Motor neuron (in vitro differentiated cells): ENCODE results near the gene RDH16. TPM values are rescaled to one million over a fixed set of nuclear protein-coding genes. Genes with fewer than 3 reads are reported as not detected.
A peak's percentile ranks its signal among the peaks of the same experiment; 100 is the strongest.

ENCODE experiments used
- ATAC-seq, 8 experiments: fragments of 200-7000 bp; cut with Tn5 transposase; replicated peaks in 6 of 8; 2 replicates each; pipeline ENCODE4 v1.8.0; 2021; ENCODE audit warnings: mild to moderate bottlenecking in 8 of 8, moderate library complexity in 8 of 8
- H3K27ac ChIP-seq, 2 donors: fragments of 250-450 bp; sonication (Bioruptor Pico); 2 replicates each; pipeline ENCODE4 v1.9.0; 2021; ENCODE audit warnings: antibody characterized with exemption in 2 of 2, mild to moderate bottlenecking in 2 of 2, moderate library complexity in 1 of 2
- H3K4me1 ChIP-seq, 2 donors: fragments of 250-450 bp; sonication (Bioruptor Pico); replicated peaks in 1 of 2; 2 replicates each; pipeline ENCODE4 v1.6.1; 2021; ENCODE audit warnings: antibody characterized with exemption in 2 of 2, mild to moderate bottlenecking in 2 of 2, moderate library complexity in 1 of 2
- H3K4me3 ChIP-seq, 5 donors: fragments of 250-450 bp; sonication (Bioruptor Pico); 2 replicates each; pipeline ENCODE4 v1.9.0; 2021; ENCODE audit warnings: antibody characterized with exemption in 5 of 5, mild to moderate bottlenecking in 5 of 5, moderate library complexity in 4 of 5
- WGBS, 10 experiments: fragments of 450-650 bp; shearing (Covaris generic); methylation state at CpG; one replicate each; pipeline ENCODE4 v1.0.0; 2022; 5-methylcytosine and 5-hydroxymethylcytosine counted together
- in situ Hi-C, 9 experiments: fragments of 400-800 bp; cut with MboI; loops; one replicate each; pipeline ENCODE4 v1.15.0; 2021; ENCODE audit warnings: low sequenced_read_pairs in 9 of 9, low pct_unique_long_range_greater_than_20kb in 2 of 9; ENCODE audit not compliant: unreplicated experiment in 9 of 9
- total RNA-seq, 8 experiments: library from RNA; unstranded; fragments of 300-600 nt; gene quantifications; 2 replicates each; pipeline versions ENCODE4 v1.2.3 to v1.2.4, GENCODE V29; 2022

The RDH16 gene
- total RNA-seq, 8 experiments from 2014 or later: 0.14 to 1.7 (median 0.43) TPM

DNA sequence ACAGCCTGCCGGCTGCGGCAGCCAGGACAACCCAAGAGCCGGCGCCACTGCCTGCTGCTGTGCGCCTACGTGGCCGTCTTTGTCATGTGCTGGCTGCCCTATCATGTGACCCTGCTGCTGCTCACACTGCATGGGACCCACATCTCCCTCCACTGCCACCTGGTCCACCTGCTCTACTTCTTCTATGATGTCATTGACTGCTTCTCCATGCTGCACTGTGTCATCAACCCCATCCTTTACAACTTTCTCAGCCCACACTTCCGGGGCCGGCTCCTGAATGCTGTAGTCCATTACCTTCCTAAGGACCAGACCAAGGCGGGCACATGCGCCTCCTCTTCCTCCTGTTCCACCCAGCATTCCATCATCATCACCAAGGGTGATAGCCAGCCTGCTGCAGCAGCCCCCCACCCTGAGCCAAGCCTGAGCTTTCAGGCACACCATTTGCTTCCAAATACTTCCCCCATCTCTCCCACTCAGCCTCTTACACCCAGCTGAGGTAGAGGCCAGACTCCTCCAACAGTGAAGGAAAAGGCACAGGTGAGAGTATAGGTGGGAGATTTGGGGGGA lies 38.6 kb upstream of the RDH16 start:
- WGBS, 10 experiments: 87 to 100% (median 88%) methylated on average over 1 to 7 of the region's 11 CpGs; no CpG with 5 or more reads in 5 of the 10 experiments
- Histone ChIP-seq H3K4me3 (no peak overlapping the region), H3K4me1 (no peaks in the 10 kb centered on the region), H3K27ac (no peak overlapping the region)
- ATAC-seq: no peak
- in situ Hi-C loops: loop anchor here in 2 of 9 experiments (10.0 to 25.0 kb wide), 3 partner anchors 231 to 484 kb away; partner anchors contain the start of genes HSD17B6 (in 2 of the 2), PRIM1 (in 1 of the 2) and RBMS2 (in 1 of the 2)

DNA sequence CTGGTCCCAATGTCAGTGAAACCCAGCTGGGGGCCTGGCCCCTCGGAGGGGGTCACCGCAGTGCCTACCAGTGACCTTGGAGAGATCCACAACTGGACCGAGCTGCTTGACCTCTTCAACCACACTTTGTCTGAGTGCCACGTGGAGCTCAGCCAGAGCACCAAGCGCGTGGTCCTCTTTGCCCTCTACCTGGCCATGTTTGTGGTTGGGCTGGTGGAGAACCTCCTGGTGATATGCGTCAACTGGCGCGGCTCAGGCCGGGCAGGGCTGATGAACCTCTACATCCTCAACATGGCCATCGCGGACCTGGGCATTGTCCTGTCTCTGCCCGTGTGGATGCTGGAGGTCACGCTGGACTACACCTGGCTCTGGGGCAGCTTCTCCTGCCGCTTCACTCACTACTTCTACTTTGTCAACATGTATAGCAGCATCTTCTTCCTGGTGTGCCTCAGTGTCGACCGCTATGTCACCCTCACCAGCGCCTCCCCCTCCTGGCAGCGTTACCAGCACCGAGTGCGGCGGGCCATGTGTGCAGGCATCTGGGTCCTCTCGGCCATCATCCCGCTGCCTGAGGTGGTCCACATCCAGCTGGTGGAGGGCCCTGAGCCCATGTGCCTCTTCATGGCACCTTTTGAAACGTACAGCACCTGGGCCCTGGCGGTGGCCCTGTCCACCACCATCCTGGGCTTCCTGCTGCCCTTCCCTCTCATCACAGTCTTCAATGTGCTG lies 38.0 kb upstream of the RDH16 start:
- no peak overlapping the region for H3K4me3 ChIP-seq
- H3K4me1 ChIP-seq: no peaks in the 10 kb centered on the region
- H3K27ac ChIP-seq: no peak overlapping the region
- WGBS, 10 experiments: 86 to 100% (median 100%) methylated on average over 2 to 11 of the region's 26 CpGs; no CpG with 5 or more reads in 3 of the 10 experiments
- ATAC-seq: peak in 1 of 8 experiments; percentile 3
- in situ Hi-C loops: loop anchor here in 2 of 9 experiments (10.0 to 25.0 kb wide), 3 partner anchors 231 to 483 kb away; partner anchors contain the start of genes HSD17B6 (in 2 of the 2), PRIM1 (in 1 of the 2) and RBMS2 (in 1 of the 2)

DNA sequence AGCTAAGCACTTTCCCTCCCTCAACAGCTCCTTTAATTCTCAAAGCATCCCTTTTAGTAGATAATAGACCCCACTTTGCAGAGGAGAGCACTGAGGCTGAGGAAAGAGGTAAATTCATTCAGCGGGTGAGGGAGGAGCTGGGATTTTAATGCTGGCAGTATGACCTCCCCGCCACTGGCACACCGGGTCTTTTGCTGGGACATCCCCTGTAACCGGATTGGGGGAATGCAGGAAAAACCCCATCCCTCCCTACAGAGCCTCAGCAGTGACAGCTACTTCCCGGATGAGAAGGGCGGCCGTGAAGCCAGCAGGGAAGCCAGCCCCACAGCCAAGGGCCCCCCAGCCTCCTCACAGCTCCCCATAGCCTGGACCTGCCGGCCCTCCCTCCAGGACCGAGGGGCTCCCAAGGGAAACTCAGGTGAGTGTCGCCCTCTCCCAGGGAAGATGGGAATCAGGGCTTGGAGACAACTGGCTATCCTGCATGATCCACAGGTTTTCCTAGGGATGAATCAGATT lies 36.9 kb upstream of the RDH16 start:
- 60 to 83% (median 80%) methylated on average over 1 to 3 of the region's 10 CpGs; no CpG with 5 or more reads in 5 of the 10 experiments for WGBS, 10 experiments
- ATAC-seq: no peak
- Histone ChIP-seq H3K4me1 (no peaks in the 10 kb centered on the region), H3K4me3 (no peak overlapping the region), H3K27ac (no peak overlapping the region)
- in situ Hi-C loops: loop anchor here in 2 of 9 experiments (10.0 to 25.0 kb wide), 3 partner anchors 229 to 482 kb away; partner anchors contain the start of genes HSD17B6 (in 2 of the 2), PRIM1 (in 1 of the 2) and RBMS2 (in 1 of the 2)

DNA sequence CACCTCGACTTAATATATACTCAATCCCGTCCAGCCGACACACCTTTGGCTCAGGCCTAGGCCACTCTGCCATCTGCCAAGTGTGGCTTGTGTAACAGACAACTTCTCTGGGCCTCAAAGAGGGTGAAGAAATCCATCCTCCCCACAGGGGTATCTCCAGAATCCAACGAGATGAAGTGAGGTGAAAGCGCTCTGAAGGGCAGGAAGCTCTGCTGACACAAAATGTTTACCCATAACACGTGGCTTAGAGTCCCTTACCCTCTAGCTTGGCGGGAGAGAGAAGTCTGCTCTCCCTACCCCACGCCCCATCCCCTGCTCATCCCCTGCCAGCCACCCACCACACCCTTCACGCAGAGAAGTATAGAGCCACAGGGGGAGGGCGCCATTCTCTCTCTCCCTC lies 35.9 kb upstream of the RDH16 start:
- 67 to 94% (median 87%) methylated on average over 1 to 5 of the region's 10 CpGs; no CpG with 5 or more reads in 6 of the 10 experiments for WGBS, 10 experiments
- H3K27ac ChIP-seq: no peak overlapping the region
- in situ Hi-C loops: loop anchor here in 2 of 9 experiments (10.0 to 25.0 kb wide), 3 partner anchors 229 to 481 kb away; partner anchors contain the start of genes HSD17B6 (in 2 of the 2), PRIM1 (in 1 of the 2) and RBMS2 (in 1 of the 2)
- no peaks in the 10 kb centered on the region for H3K4me1 ChIP-seq
- no peak for ATAC-seq
- no peak overlapping the region for H3K4me3 ChIP-seq

DNA sequence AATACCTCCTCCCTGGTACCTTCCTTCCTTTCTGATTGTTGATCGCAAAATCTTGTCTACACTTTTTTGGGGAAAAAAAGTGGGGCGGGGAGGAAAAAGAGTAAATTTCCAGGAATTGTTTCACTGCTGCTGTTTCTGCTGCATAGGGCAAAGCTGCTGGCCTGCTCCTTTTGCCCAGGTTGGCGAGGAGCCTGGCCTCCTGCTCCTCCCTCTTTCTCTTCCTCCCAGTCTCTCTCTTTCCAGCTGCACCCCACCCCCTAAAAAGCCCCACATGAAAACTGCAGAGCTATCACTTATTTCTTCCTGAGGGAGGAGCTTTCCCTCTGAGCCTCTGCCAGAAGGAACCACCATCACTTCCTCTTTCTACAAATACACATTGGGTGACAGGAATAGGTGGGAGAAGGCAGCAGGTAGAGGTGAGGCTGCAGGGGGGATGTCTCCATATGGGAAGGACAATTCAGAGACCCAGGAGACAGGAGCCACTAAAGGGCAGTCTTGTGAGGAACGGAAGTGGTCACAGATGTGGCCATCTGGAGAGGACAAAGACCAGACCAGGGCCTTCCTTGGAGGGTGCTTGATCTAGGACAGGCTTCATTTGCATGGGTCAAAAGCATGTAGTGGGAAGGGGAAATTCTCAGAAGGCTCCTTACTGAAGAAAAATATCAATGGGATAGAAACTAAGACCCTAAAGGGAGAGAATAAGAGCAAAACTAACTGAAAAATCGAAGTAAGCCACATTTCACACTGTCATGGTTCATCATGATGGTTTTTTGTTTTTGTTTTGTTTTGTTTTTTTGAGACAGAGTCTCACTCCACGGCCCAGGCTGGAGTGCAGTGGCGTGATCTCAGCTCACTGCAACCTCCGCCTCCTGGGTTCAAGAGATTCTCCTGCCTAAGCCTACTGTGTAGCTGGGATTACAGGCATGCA lies 34.2 kb upstream of the RDH16 start:
- ATAC-seq: peak in 1 of 8 experiments; percentile 22
- no peaks in the 10 kb centered on the region for H3K4me1 ChIP-seq
- in situ Hi-C loops: loop anchor here in 2 of 9 experiments (10.0 to 25.0 kb wide), 3 partner anchors 227 to 479 kb away; partner anchors contain the start of genes HSD17B6 (in 2 of the 2), PRIM1 (in 1 of the 2) and RBMS2 (in 1 of the 2)
- H3K4me3 ChIP-seq: no peak overlapping the region
- H3K27ac ChIP-seq: no peak overlapping the region
- WGBS, 10 experiments: 32 to 92% (median 70%) methylated on average over 1 to 8 of the region's 8 CpGs

DNA sequence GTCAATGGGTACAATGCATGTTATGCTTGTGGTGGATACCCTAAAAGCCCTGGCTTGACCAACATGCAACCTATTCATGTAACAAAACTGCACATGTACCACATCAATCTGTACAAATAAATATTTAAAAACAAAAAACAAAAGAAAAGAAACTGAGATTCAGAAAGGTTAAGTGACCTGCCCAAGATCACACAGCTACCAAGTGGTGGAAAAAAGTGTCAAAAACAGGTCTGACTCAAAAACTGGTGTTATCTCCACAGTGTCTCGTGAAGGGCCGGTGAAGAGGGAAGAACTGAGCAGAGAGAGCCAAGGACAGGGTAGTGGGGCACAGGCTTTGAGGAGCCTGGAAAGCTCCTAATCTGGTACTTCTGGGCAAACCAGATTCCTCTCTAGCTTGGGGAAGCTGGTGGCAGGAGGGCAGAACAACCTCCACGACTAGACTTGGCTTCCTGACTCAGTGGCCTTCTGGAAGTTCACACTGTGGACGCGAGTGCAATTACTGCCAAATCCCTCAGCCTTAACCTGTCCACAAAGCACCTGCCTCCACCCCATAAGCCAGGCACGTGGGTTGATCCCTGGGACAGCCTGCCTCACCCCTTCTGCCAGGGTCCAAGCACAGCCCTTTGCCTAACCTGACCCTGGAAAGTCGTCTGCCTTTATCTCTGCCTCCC lies 33.4 kb upstream of the RDH16 start:
- in situ Hi-C loops: loop anchor here in 2 of 9 experiments (10.0 to 25.0 kb wide), 3 partner anchors 226 to 478 kb away; partner anchors contain the start of genes HSD17B6 (in 2 of the 2), PRIM1 (in 1 of the 2) and RBMS2 (in 1 of the 2)
- H3K4me1 ChIP-seq: no peaks in the 10 kb centered on the region
- WGBS, 10 experiments: 11 to 90% (median 78%) methylated on average over 1 to 4 of the region's 7 CpGs; no CpG with 5 or more reads in 3 of the 10 experiments
- no peak for ATAC-seq
- no peak overlapping the region for H3K4me3 ChIP-seq
- H3K27ac ChIP-seq: no peak overlapping the region

DNA sequence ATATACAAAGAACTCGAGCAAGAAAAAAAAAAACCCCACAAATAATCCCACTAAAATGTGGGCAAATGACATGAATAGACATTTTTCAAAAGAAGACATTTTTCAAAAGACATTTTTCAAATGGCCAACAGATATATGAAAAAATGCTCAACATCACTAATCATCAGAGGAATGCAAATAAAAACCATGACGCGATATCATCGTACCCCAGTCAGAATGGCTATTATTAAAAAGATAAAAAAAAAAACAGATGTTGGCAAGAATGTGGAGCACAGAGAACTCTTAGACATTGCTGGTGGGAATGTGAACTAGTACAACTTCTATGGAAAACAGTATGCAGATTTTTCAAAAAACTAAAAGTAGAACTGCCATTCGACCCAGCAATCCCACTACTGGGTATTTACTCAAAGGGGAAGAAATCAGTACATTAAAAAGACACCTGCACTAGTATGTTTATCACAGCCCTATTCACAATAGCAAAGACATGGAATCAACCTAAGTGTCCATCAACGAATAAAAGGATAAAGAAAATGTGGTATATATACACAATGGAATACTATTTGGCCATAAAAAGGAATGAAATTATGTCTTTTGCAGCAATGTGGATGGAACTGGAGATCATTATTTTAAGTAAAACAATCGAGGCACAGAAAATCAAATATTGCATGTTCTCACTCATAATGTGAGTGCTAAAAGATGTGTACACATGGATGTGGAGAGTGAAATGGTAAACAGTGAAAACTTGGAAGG lies 32.6 kb upstream of the RDH16 start:
- Histone ChIP-seq H3K27ac (no peak overlapping the region), H3K4me3 (no peak overlapping the region), H3K4me1 (no peaks in the 10 kb centered on the region)
- WGBS, 10 experiments: 12 to 95% (median 75%) methylated on average over 1 to 7 of the region's 7 CpGs
- in situ Hi-C loops: loop anchor here in 5 of 9 experiments (5.0 to 25.0 kb wide), 6 partner anchors 155 to 478 kb away; partner anchors contain the start of genes HSD17B6 (in 3 of the 5), PRIM1 (in 2 of the 5) and RBMS2 (in 1 of the 5)
- ATAC-seq: no peak

DNA sequence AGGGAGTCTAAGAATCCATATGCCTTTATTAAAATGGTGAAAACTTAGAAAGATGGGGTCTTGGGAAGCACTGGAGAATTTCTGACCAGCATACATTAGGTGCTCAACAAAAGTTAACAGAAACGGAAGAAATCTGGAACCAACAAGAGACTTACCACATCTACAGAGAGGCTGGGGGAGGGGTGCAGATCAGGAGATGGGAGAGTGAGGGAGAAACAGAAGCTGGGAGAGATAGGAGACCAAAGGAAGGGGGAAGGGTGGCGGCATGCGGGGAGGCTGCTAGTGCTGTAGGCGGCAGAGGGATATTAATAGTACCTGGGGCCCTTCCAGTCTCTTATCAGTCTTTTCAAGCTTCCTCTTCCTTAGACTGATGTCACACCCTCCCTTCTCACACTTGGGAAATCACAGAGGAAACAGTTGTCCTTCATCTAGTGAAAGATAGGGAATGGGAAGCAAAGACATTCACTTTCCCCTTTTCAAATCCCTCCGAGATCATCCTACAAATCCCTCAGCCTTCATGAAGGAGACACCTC lies 30.9 kb upstream of the RDH16 start:
- in situ Hi-C loops: loop anchor here in 4 of 9 experiments (5.0 to 25.0 kb wide), 6 partner anchors 153 to 476 kb away; partner anchors contain the start of genes HSD17B6 (in 2 of the 4), PRIM1 (in 2 of the 4) and RBMS2 (in 1 of the 4)
- Histone ChIP-seq H3K4me3 (no peak overlapping the region), H3K4me1 (no peaks in the 10 kb centered on the region), H3K27ac (no peak overlapping the region)
- 0 to 100% (median 67%) methylated on average over 1 to 3 of the region's 5 CpGs; no CpG with 5 or more reads in 5 of the 10 experiments for WGBS, 10 experiments
- no peak for ATAC-seq

DNA sequence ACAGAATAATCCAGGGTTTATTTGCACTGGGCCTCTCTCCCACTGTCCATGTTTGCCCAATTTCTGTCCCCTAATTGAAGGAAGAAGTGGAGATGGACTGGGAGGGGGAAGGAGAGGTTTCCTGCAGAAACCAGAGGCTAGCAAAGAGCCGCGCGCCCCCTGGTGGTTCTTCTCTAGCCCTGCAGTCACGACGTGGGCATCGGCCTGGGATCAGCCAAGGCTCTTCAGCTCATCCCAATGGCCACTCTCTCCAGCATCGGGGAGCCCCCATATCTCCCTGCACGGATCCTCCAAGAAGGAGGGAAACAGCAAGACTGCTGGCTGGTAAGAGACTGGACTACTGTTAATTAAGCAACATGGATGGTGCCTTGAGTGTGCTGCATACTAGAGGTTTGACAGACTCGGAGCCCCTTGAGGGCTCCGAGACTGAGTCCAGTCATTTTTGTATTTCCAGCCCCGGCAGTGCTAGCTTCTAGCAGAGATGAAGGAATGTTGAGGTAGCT lies 30.2 kb upstream of the RDH16 start:
- Histone ChIP-seq H3K4me1 (no peaks in the 10 kb centered on the region), H3K27ac (no peak overlapping the region), H3K4me3 (no peak overlapping the region)
- ATAC-seq: peak; percentile 82 to 97 (median 88)
- 0 to 80% (median 31%) methylated on average over 1 to 8 of the region's 11 CpGs; no CpG with 5 or more reads in 4 of the 10 experiments for whole genome bisulfite sequencing, 10 experiments
- in situ Hi-C loops: loop anchor here in 4 of 9 experiments (5.0 to 25.0 kb wide), 6 partner anchors 153 to 475 kb away; partner anchors contain the start of genes HSD17B6 (in 2 of the 4), PRIM1 (in 2 of the 4) and RBMS2 (in 1 of the 4)

DNA sequence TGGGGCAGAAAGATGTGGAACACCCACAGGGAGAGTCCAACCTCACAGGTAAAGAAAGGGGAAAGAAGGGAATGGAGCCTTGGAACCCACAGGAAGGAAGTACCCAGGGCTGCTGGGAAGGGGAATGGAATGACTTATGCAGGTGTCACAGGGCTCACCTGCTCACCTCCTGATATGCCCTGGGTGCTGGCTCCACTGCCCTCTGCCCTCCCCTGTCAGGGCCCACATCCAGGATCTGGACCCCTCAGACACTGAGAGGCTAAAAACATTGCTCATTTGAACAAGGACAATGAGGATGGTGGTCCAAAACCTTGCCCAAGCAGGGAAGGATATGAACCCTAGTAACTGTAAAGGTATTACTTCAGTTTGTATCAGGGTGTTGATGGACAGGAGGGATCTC lies 29.6 kb upstream of the RDH16 start:
- H3K27ac ChIP-seq: no peak overlapping the region
- in situ Hi-C loops: loop anchor here in 4 of 9 experiments (5.0 to 25.0 kb wide), 6 partner anchors 152 to 475 kb away; partner anchors contain the start of genes HSD17B6 (in 2 of the 4), PRIM1 (in 2 of the 4) and RBMS2 (in 1 of the 4)
- no peak for ATAC-seq
- no peak overlapping the region for H3K4me3 ChIP-seq
- H3K4me1 ChIP-seq: no peaks in the 10 kb centered on the region
